Colonic mucosa (tissue), 4 donors: ENCODE data around the gene MYOF. TPM values are rescaled to one million over a fixed set of nuclear protein-coding genes. Genes with fewer than 3 reads are reported as not detected.

Experiments
- DNase-seq: peaks from one replicate; pipeline ENCODE4 v3.0.0-alpha.2; 2020
- H3K27ac ChIP-seq: fragments of 200-600 bp; one replicate; pipeline ENCODE4 v1.8.0; 2021
- H3K27me3 ChIP-seq: fragments of 200-600 bp; one replicate; pipeline ENCODE4 v1.8.0; 2021
- H3K36me3 ChIP-seq: fragments of 200-600 bp; one replicate; pipeline ENCODE4 v1.8.0; 2021
- H3K4me1 ChIP-seq: fragments of 200-600 bp; one replicate; pipeline ENCODE4 v1.8.0; 2021; ENCODE audit warnings: mild to moderate bottlenecking
- H3K4me3 ChIP-seq: fragments of 200-600 bp; one replicate; pipeline ENCODE4 v1.8.0; 2021
- H3K9ac ChIP-seq, 2 donors: one replicate each; pipeline ENCODE4 v1.7.0; 2013; ENCODE audit warnings: control low read depth in 2 of 2, low read depth in 2 of 2, low read length in 2 of 2
- H3K9me3 ChIP-seq: fragments of 200-600 bp; one replicate; pipeline ENCODE4 v1.8.0; 2021
- CTCF ChIP-seq: fragments of 200-600 bp; IDR thresholded peaks from one replicate; pipeline ENCODE4 v1.8.0; 2022; ENCODE audit warnings: antibody characterized with exemption, mild to moderate bottlenecking
- intact Hi-C: fragments of 100-400 bp; cut with DNase I; formaldehyde crosslinking; loops from one replicate; pipeline ENCODE4 v1.14.1; 2022
- total RNA-seq, 2 donors: library from RNA; stranded (reverse); fragmentation: NEBNext Ultra II Directional in 1 of 2; extraction: Animal tissue kit (Norgen Biotek cat#: 25700) in 1 of 2; gene quantifications; one replicate each; pipeline ENCODE4 v1.2.1, GENCODE V29; 2021
- donor health status: healthy.
- donor health status: DM: no; HTN: no; CAD: no.
- donor health status: DM: no; HTN: no; CAD: no.

The MYOF gene
- total RNA-seq, 2 donors from 2014 or later = 88.1 to 90.9 TPM

GRCh38 chr10:93269281-93269680, 212.9 kb downstream of the MYOF start:
- intact Hi-C loops = no loop called here
- no peak for DNase-seq
- no peaks in the 10 kb centered on the region for H3K27me3 ChIP-seq
- H3K4me1 ChIP-seq = no peaks in the 10 kb centered on the region
- H3K9me3 ChIP-seq = no peaks in the 10 kb centered on the region
- no peak for TF ChIP-seq CTCF
- no peak overlapping the region for H3K4me3 ChIP-seq
- no peaks in the 10 kb centered on the region for H3K36me3 ChIP-seq
- H3K9ac ChIP-seq = no peak overlapping the region
- no peak overlapping the region for H3K27ac ChIP-seq

GRCh38 chr10:93268021-93268420, 214.1 kb downstream of the MYOF start:
- no peaks in the 10 kb centered on the region for H3K27me3 ChIP-seq
- no peak overlapping the region for H3K27ac ChIP-seq
- H3K36me3 ChIP-seq = no peaks in the 10 kb centered on the region
- intact Hi-C loops = no loop called here
- no peaks in the 10 kb centered on the region for H3K9me3 ChIP-seq
- H3K4me3 ChIP-seq = no peak overlapping the region
- no peak for TF ChIP-seq CTCF
- H3K4me1 ChIP-seq = no peaks in the 10 kb centered on the region
- H3K9ac ChIP-seq = no peak overlapping the region
- no peak for DNase-seq

- intact Hi-C loops = no loop called here
Observed at GRCh38 chr10:93267521-93267920, 214.6 kb downstream of the MYOF start.

GRCh38 chr10:93266858-93267257, 215.3 kb downstream of the MYOF start:
- H3K4me3 ChIP-seq = no peak overlapping the region
- no peak overlapping the region for H3K9ac ChIP-seq
- no peak overlapping the region for H3K27ac ChIP-seq
- H3K27me3 ChIP-seq = no peaks in the 10 kb centered on the region
- TF ChIP-seq CTCF = no peak
- no peaks in the 10 kb centered on the region for H3K9me3 ChIP-seq
- DNase-seq = no peak
- intact Hi-C loops = no loop called here
- H3K4me1 ChIP-seq = no peaks in the 10 kb centered on the region
- H3K36me3 ChIP-seq = no peaks in the 10 kb centered on the region

More at GRCh38 chr10:93267521-93267920, 214.6 kb downstream of the MYOF start:
- no peak for TF ChIP-seq CTCF
- Histone ChIP-seq H3K4me3 (no peak overlapping the region), H3K27me3 (no peaks in the 10 kb centered on the region), H3K36me3 (no peaks in the 10 kb centered on the region), H3K9ac (no peak overlapping the region), H3K9me3 (no peaks in the 10 kb centered on the region), H3K27ac (no peak overlapping the region), H3K4me1 (no peaks in the 10 kb centered on the region)
- no peak for DNase-seq

GRCh38 chr10:93261961-93262610, 220.0 kb downstream of the MYOF start:
- H3K4me1 ChIP-seq = no peaks in the 10 kb centered on the region
- H3K9ac ChIP-seq = no peak overlapping the region
- TF ChIP-seq CTCF = no peak
- H3K36me3 ChIP-seq = no peaks in the 10 kb centered on the region
- H3K27ac ChIP-seq = no peak overlapping the region
- intact Hi-C loops = no loop called here
- no peaks in the 10 kb centered on the region for H3K9me3 ChIP-seq
- H3K4me3 ChIP-seq = no peak overlapping the region
- H3K27me3 ChIP-seq = no peaks in the 10 kb centered on the region
- no peak for DNase-seq
